HG02870 (cell line): ENCODE measurements around the gene PYDC2.
"Not testable (repeated sequence)": the region's sequence is repeated elsewhere in the genome, so short reads cannot be mapped to it uniquely, and the experiment has no call there.

Experiments used
- ATAC-seq: cut with Tn5 transposase; IDR thresholded peaks from one replicate; pipeline ENCODE4 v1.9.1; 2021; ENCODE audit warnings: mild to moderate bottlenecking, moderate library complexity; ENCODE audit not compliant: unreplicated experiment

Gene PYDC2

DNA sequence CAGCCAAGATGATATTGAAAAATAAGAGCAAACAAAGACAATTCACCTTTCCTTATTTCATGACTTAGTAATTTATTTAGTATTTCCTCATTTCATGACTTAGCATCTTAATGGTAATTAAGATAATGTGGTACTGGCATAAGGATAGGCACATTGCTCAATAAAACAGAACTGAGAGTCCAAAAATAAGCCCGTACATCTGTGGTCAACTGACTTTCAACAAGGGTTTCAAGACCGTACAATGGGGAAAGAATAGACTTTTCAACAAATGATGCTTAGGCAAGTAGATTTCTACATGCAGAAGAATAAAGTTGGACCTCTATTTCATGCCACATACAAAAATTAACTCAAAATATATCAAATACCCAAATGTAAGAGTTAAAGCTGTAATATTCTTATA, 603 bp upstream of the PYDC2 start:
- ATAC-seq = no peak

DNA sequence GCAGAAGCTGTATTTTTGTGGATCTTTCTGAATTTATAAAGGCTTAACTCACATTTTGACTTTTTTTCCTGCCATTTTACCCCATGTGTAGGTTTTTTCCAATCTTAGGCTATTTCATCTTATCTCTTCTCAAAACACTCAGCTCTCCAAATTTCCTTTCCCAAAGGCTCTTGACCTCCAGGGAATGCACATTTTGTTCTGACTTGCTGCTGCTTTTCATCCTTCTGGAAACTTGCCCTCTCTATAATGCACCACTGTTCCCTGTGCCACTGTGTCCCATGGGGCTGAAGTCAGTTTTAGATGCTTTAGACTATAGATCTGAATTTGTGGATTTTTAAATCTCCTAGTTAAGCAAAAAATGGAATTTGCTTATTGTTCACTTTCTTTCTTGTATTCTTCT, 9.1 kb downstream of the PYDC2 start:
- no peak for ATAC-seq

DNA sequence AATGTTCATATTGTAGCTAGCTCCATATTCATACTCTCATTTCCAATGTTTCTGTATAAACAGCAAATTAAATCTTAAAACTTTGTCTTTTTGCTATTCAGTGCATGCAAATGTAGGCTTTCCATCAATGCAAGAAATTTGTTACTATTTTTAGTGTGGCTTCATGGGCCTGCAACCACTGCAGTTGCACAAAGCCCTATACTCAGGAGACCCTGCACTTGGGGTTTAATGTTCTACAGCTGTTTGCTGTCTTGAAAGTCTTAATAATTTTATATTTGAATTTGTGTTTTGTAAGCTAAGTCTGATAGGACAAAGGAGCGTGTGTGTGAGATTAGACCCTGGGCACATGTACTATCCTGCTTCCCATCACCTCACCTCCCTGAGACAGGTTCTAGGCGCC, 9.6 kb downstream of the PYDC2 start:
- no peak for ATAC-seq

DNA sequence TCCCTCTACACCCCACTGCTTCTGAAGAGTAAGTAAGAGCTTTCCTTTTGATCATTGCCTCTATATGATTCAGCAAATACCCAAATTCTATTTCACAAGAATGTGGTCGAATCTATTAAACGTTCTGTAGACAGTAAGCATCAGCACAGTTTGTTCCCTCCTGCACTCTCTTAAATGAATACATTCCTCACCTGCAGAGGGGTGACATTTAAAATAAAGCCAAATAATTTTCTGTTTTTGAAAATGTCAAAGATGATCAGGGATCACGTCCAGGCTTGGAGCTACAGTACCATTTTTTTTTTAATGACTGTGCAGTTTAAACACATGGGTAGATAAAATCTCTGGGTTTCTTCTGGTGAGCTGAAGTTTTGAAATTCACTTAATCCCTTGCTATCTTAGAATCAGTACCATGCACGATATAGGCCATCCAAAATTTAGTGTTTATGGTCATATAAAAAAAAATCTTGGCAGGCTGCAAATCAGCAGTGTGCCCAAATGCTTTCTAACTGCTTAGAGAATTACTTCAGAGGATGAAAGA, 12.8 kb downstream of the PYDC2 start:
- no peak for ATAC-seq

DNA sequence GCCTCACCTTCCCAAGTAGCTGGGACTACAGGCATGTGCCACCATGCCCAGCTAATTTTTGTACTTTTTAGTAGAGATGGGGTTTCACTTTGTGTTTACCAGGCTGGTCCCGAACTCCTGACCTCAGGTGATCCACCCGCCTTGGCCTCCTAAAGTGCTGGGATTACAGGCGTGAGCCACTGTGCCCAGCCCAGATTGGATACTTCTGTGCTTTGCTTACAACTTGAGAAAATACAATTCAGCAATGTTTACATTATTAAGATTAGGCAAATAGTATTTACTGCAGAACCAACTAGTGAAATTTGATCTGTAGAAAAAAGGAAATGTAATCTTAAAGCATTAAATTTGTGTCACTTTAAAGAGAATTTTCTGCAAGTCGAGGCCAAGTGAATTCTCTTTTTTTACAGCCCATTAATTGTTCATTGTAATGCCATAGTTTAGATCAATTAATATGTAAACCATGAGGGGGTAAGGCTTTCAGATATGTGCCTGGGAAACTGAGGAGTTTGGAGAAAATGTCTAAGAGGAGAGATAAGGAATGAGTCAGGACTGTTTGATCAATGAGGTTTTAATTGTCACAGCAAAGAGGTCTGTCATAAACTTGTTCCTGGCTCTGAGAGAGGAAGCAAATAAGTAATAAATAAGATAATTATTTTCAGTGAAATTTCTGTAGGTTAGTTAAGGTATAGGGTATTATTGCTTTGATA, 15.3 kb downstream of the PYDC2 start:
- no peak for ATAC-seq

DNA sequence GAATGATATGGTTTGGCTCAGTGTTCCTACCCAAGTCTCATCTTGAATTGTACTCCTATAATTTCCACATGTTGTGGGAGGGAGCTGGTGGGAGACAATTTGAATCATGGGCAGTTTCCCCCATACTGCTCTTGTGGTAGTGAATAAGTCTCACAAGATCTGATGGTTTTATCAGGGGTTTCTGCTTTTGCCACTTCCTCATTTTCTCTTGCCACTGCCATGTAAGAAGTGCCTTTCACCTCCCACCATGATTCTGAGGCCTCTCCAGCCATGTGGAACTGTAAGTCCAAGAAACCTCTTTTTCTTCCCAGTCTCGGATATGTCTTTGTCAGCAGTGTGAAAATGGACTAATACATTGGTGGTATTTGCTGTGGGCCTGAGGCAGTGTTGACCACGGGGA, 23.0 kb downstream of the PYDC2 start:
- not testable (repeated sequence) for ATAC-seq

DNA sequence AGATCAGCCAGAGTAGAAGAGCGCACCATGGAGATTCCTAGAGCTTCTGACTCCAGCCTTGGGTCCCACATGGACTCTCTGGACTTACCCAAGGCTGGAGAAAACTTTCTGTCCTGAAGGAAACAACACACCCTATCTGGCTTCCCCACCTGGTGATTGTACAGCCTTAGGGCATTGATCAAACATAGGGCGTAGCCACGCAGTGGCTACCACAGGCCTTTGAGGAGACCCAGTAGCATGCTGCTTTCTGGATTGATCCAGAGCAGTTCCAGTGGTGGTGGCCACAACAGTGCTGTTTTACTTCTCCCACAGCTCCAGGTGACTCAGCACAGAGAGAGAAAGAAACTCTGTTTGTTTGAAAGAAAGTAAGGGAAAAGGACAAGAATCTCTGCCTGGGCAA, 23.5 kb downstream of the PYDC2 start:
- no peak for ATAC-seq

DNA sequence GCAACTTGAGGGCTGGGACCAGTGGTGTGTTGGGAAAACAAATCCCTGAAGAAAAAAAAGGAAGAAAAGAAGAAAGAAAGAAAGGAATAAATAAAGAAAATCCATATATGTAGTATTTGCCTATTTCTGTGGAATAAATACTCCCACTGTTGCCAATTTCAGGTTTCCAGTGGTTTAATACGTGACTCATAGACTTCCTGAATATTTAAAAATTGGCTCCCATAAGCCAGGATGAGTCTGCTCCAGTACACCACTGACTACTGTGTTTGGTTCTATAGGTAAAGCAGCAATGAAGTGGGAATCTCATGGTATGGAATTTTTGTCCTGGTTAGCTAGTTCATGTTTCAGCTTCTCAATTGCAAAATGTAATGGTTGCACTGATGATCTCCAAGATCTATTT, 31.6 kb downstream of the PYDC2 start:
- ATAC-seq = no peak

DNA sequence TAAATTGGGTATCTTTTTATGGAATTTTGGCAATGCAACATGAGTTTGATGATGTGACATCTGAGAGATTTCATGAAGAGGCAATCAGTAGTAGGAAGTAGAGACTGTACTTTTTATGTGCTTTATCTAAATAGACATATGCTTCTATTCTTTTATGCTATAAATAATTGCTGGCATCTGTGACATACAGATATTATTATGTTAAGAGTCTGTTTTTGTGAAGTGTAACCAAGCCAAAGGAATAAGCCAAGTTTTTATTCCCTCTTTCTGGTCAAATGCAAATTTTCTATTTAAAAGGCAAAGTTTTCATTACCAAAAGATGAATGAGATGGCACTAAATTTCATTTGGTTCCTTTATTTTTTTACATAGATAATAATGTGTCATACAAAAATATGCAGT, 32.4 kb downstream of the PYDC2 start:
- no peak for ATAC-seq

DNA sequence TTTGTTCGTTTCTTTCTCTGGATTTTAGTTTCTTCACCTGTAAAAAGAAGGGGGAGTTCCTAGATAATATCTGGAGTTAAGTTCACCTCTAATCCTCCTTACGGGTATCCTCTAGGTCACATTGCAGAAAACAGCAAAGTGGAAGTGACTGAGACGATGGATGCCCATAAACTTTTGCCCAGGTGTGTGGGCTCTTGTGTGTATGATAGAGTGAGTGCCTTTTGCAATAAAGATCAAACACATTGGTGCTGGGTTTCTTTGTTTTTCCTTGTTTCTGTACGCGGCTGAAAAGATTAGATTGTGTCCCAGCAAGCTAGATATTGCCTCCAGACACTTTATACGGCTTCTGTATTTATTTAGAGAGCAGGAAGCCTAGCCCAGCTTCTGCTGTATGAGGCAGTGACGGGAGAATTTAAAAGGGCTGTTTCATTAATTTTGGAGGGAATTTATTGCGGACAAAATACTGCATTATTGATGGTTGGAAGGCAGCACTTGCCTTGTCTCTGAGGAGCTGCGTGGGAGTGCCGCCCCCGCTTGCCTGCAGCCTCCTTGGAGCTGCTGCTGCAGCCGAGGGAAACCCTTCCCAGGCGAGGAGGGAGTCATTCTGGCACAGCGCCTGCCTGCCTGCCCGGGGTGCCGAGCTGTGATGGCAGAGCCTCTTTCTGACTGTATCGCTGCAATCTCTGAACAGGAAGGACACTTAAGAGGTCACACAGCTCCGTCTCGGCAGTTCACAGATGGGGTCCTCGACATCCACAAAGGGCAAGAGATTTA, 38.5 kb downstream of the PYDC2 start:
- ATAC-seq = no peak

DNA sequence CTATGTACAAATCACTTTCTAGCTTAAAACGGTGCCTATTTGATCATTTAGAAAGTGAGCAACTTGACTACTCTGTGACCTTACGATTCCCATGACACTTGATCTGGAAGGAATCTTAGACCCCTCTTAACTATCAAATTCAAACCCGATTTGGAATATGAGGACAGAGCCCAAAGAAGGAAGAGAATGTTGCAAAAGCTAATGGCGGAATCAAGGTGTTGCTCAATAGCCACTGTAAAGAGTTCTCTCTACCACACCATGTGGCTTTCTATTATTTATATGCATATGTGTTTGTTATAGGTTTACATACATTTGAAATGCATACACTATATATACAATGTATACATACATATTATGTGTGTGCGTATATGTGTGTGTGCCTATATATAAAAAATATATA, 39.9 kb downstream of the PYDC2 start:
- ATAC-seq = no peak

DNA sequence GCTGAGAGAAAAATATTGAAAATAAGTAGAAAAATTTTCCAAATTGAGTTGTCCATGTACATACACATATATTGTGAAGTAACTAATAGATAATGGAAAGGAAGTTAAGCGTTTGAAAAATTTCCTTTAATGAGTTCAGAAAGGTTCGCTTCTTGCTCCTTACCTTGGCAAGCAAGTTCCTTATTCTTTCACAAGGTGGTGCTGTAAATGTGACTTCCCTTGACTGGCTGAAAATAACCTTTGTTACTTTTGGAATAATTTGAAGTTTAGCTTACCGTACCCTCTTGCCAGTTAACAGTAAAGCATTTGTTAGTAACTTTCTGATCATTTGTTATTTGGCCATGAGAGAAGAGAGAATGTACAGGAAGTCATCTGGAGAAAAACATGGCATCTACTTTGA, 41.6 kb downstream of the PYDC2 start:
- no peak for ATAC-seq

DNA sequence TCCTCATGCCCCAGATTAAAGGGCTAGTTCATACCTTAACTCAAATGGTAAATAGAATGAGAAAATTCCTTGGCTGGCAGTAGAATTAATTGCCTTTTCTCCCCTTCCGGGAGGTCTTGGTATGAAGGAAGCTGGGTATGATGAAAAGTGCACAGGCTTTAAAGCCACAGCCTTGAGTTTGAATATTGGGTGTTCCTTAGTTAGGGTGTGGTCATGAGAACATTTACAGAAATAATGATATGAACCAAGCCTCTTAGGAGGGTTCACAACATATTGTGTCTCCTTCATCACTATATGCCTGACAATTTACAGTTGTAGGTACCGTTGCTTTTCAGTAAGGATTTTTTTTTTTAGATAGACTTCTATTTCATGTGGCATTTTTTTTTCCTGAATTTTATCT, 48.1 kb downstream of the PYDC2 start:
- no peak for ATAC-seq
